ENCODE results near the gene VTA1.

Gene VTA1

DNA sequence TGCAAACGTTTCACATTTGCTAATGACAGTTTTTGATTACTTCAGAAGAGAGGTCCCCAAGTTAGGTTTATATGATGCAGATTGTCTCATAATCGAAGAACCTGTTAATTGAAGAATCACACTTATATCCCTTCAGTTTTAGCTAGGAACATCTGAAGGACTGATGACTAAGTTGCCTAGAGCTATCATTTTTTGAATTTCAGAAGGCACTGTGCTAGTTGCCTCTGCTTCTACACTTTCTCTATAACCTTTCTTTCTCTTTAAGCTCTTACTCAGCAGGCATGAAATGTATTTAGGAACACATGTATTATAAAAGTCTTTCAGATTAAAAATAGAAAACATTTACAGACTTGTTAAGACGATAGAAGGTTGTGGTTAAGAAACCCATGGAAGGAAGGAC lies 28.7 kb upstream of the VTA1 start:
- Histone ChIP-seq H2AFZ (ENCODE audit: low read depth) (no peak overlapping the region), H3K9ac (no peak overlapping the region), H3K79me2 (ENCODE audit: insufficient read depth, low read depth) (no peaks in the 10 kb centered on the region), H3K27me3 (ENCODE audit: insufficient read depth, low read depth) (no peaks in the 10 kb centered on the region), H4K20me1 (ENCODE audit: insufficient read depth) (no peaks in the 10 kb centered on the region), H3K4me3 (IDR thresholded peaks at IDR 0.05; ENCODE audit: insufficient read depth, low read depth, low read length) (no peak overlapping the region), H3K27ac (no peak overlapping the region), H3K4me1 (ENCODE audit: low read depth, poor library complexity, severe bottlenecking) (no peaks in the 10 kb centered on the region), H3K4me2 (no peak overlapping the region), H3K36me3 (ENCODE audit: insufficient read depth) (no peaks in the 10 kb centered on the region)
- TF ChIP-seq CTCF (conservative IDR thresholded peaks at IDR 0.05; ENCODE audit: low read depth, low read length), result no peak

- H3K36me3 ChIP-seq (ENCODE audit: insufficient read depth), result no peaks in the 10 kb centered on the region
- no peaks in the 10 kb centered on the region for H4K20me1 ChIP-seq (ENCODE audit: insufficient read depth)
- no peak overlapping the region for H3K4me3 ChIP-seq (IDR thresholded peaks at IDR 0.05; ENCODE audit: insufficient read depth, low read depth, low read length)
- H3K27ac ChIP-seq, result no peak overlapping the region
- H3K4me1 ChIP-seq (ENCODE audit: low read depth, poor library complexity, severe bottlenecking), result no peaks in the 10 kb centered on the region
- no peaks in the 10 kb centered on the region for H3K79me2 ChIP-seq (ENCODE audit: insufficient read depth, low read depth)
- no peak for TF ChIP-seq CTCF (conservative IDR thresholded peaks at IDR 0.05; ENCODE audit: low read depth, low read length)
- H3K4me2 ChIP-seq, result no peak overlapping the region
- no peak overlapping the region for H2AFZ ChIP-seq (ENCODE audit: low read depth)
- no peaks in the 10 kb centered on the region for H3K27me3 ChIP-seq (ENCODE audit: insufficient read depth, low read depth)
- no peak overlapping the region for H3K9ac ChIP-seq
Observed at GRCh38 chr6:142118925-142119324, 28.1 kb upstream of the VTA1 start.

DNA sequence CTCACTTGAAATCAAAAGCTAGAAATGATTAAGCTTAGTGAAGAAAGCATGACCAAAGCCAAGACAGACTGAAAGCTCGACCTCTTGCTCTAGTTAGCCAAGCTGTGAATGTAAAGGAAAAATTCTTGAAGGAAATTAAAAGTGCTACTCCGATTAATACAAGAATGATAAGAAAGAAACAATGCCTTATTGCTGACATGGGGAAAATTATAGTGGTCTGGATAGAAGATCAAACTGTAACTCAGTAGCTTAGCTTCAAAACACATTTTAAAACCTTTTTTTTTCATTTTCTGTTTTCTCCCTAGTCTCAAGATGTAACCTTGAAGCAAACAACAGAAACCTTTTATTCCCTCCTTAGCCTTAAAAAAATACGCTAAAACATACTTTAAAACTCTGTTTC lies 25.7 kb upstream of the VTA1 start:
- no peak for TF ChIP-seq CTCF (conservative IDR thresholded peaks at IDR 0.05; ENCODE audit: low read depth, low read length)
- H3K79me2 ChIP-seq (ENCODE audit: insufficient read depth, low read depth), result no peaks in the 10 kb centered on the region
- H3K27ac ChIP-seq, result no peak overlapping the region
- no peaks in the 10 kb centered on the region for H4K20me1 ChIP-seq (ENCODE audit: insufficient read depth)
- H3K27me3 ChIP-seq (ENCODE audit: insufficient read depth, low read depth), result no peaks in the 10 kb centered on the region
- no peak overlapping the region for H3K9ac ChIP-seq
- H3K36me3 ChIP-seq (ENCODE audit: insufficient read depth), result no peaks in the 10 kb centered on the region
- no peak overlapping the region for H3K4me3 ChIP-seq (IDR thresholded peaks at IDR 0.05; ENCODE audit: insufficient read depth, low read depth, low read length)
- H3K4me1 ChIP-seq (ENCODE audit: low read depth, poor library complexity, severe bottlenecking), result no peaks in the 10 kb centered on the region
- no peak overlapping the region for H2AFZ ChIP-seq (ENCODE audit: low read depth)
- H3K4me2 ChIP-seq, result no peak overlapping the region

DNA sequence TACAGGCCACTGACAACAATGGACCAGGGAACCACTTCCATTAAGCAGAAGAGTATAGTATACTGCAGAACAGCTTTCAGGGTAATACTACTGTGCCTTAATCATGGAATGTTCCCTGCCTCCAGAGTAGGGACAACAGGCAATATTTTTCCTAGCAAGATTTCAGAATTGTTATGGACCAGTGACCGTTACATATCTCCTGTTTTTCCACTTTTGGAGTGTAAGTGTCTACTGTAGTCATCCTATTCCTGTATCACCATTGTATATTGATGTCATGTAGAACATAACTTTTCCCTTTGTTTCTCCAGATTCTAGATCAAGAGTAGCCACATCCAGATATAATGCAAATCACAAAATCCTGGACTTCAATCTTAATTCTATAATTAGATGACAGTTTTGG lies 16.2 kb upstream of the VTA1 start:
- no peak overlapping the region for H3K27ac ChIP-seq
- H3K4me3 ChIP-seq (IDR thresholded peaks at IDR 0.05; ENCODE audit: insufficient read depth, low read depth, low read length), result no peak overlapping the region
- no peaks in the 10 kb centered on the region for H3K4me1 ChIP-seq (ENCODE audit: low read depth, poor library complexity, severe bottlenecking)
- no peak for TF ChIP-seq CTCF (conservative IDR thresholded peaks at IDR 0.05; ENCODE audit: low read depth, low read length)
- no peaks in the 10 kb centered on the region for H3K36me3 ChIP-seq (ENCODE audit: insufficient read depth)
- H3K9ac ChIP-seq, result no peak overlapping the region
- no peak overlapping the region for H3K4me2 ChIP-seq
- H4K20me1 ChIP-seq (ENCODE audit: insufficient read depth), result no peaks in the 10 kb centered on the region
- H3K27me3 ChIP-seq (ENCODE audit: insufficient read depth, low read depth), result no peaks in the 10 kb centered on the region
- no peak overlapping the region for H2AFZ ChIP-seq (ENCODE audit: low read depth)
- H3K79me2 ChIP-seq (ENCODE audit: insufficient read depth, low read depth), result no peaks in the 10 kb centered on the region

- H3K27ac ChIP-seq, result no peak within 1 kb of the TSS
- no peaks in the 10 kb centered on the region for H4K20me1 ChIP-seq (ENCODE audit: insufficient read depth)
- H3K4me2 ChIP-seq, result no peak within 1 kb of the TSS
- no peaks in the 10 kb centered on the region for H3K27me3 ChIP-seq (ENCODE audit: insufficient read depth, low read depth)
- H3K9ac ChIP-seq, result no peak within 1 kb of the TSS
- no peak within 1 kb of the TSS for H2AFZ ChIP-seq (ENCODE audit: low read depth)
- H3K79me2 ChIP-seq (ENCODE audit: insufficient read depth, low read depth), result no peaks in the 10 kb centered on the region
- H3K36me3 ChIP-seq (ENCODE audit: insufficient read depth), result no peaks in the 10 kb centered on the region
- no peaks in the 10 kb centered on the region for H3K4me1 ChIP-seq (ENCODE audit: low read depth, poor library complexity, severe bottlenecking)
- no peak for TF ChIP-seq CTCF (conservative IDR thresholded peaks at IDR 0.05; ENCODE audit: low read depth, low read length)
- H3K4me3 ChIP-seq (IDR thresholded peaks at IDR 0.05; ENCODE audit: insufficient read depth, low read depth, low read length), result no peak within 1 kb of the TSS
Observed at GRCh38 chr6:142132625-142133024, 14.4 kb upstream of the VTA1 start, which contains the start of gene GJE1. GJE1 (plus strand) TSS chr6:142132925; CDS start chr6:142133159, 234 bp downstream.
